Thymus (tissue), 11 donors: ENCODE data around the gene ATP6V0E2. TPM values are rescaled to one million over a fixed set of nuclear protein-coding genes. Genes with fewer than 3 reads are reported as not detected.
A peak's percentile ranks its signal among the peaks of the same experiment; 100 is the strongest.

ENCODE experiments used
- DNase-seq, 9 donors: peaks; one replicate each; pipeline ENCODE4 v3.0.0-alpha.2; 2013; ENCODE audit warnings: low spot score in 9 of 9, low read depth in 6 of 9, missing footprints in 1 of 9
- H3K27ac ChIP-seq, 2 donors: one replicate each; pipeline ENCODE4 v1.5.1; 2013; ENCODE audit warnings: control low read depth in 1 of 2, low read depth in 1 of 2, low read length in 1 of 2, mild to moderate bottlenecking in 1 of 2, moderate library complexity in 1 of 2
- H3K27me3 ChIP-seq, 2 donors: one replicate each; pipeline ENCODE4 v1.5.1; 2013; ENCODE audit warnings: low read length in 1 of 2; ENCODE audit not compliant: control insufficient read depth in 2 of 2, insufficient read depth in 1 of 2
- H3K36me3 ChIP-seq, 2 donors: one replicate each; pipeline ENCODE4 v1.5.1; 2013; ENCODE audit warnings: low read length in 1 of 2, mild to moderate bottlenecking in 1 of 2, moderate library complexity in 1 of 2; ENCODE audit not compliant: control insufficient read depth in 2 of 2, insufficient read depth in 2 of 2
- H3K4me1 ChIP-seq, 2 donors: one replicate each; pipeline ENCODE4 v1.5.1; 2013; ENCODE audit warnings: low read length in 2 of 2; ENCODE audit not compliant: control insufficient read depth in 2 of 2, insufficient read depth in 2 of 2
- H3K4me3 ChIP-seq, 2 donors: one replicate each; pipeline ENCODE4 v1.5.1; 2013; ENCODE audit warnings: low read length in 2 of 2, control low read depth in 1 of 2, mild to moderate bottlenecking in 1 of 2
- H3K9me3 ChIP-seq, 2 donors: one replicate each; pipeline ENCODE4 v1.5.1; 2013; ENCODE audit warnings: low read length in 1 of 2, mild to moderate bottlenecking in 1 of 2; ENCODE audit not compliant: control insufficient read depth in 2 of 2, insufficient read depth in 1 of 2
- WGBS: extraction: QIAGEN DNeasy Blood & Tissue Kit; methylation state at CpG from one replicate; pipeline ENCODE4 v1.1.7; 2013; 5-methylcytosine and 5-hydroxymethylcytosine counted together
- polyA plus RNA-seq: library from polyadenylated mRNA; stranded (reverse); fragments of 200-250 nt; gene quantifications from one replicate; pipeline ENCODE4 v1.2.3, GENCODE V29; 2013
- total RNA-seq: library from RNA; stranded (reverse); fragments of 120-200 nt; gene quantifications from one replicate; pipeline ENCODE4 v1.2.4, GENCODE V29; 2013
- donor health status: healthy.

ATP6V0E2 gene
- total and polyA plus RNA-seq, 2 donors, result 30.5 to 38.9 TPM

- no peak for DNase-seq
- H3K27me3 ChIP-seq, result peaks cover 0 to 2% of the 10 kb centered on the region in 2 donors
- WGBS, result 97% methylated on average over 3 of the region's 3 CpGs
- peaks cover 22 to 40% of the 10 kb centered on the region in 2 donors for H3K36me3 ChIP-seq
- no peak overlapping the region for H3K4me3 ChIP-seq
- no peaks in the 10 kb centered on the region for H3K9me3 ChIP-seq
- H3K4me1 ChIP-seq, result peaks cover 18 to 20% of the 10 kb centered on the region in 2 donors
- H3K27ac ChIP-seq, result no peak overlapping the region
Observed at GRCh38 chr7:149846436-149847046, 27.2 kb upstream of the ATP6V0E2 start.

DNA sequence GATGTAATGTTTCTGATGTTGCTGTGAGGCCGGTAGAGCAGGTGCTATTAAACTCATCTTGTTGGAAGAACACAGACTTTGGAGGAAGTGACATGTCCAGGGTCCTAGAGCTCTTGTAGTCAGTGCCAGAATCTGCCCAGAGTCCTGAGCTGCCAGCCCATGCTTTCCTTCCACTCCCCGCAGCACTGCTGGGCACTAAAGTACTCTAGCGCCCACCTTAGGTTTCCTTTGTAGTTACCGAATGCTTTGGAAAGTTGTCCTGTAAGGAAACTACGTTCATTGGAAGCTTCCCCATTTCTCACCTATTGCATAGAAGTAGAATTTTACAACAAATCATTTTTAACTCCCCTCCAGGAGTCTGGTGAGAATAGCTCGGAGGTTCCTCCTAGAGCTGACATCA is 24.6 kb upstream of the ATP6V0E2 start:
- Histone ChIP-seq H3K4me3 (no peak overlapping the region), H3K27ac (no peak overlapping the region), H3K36me3 (peaks cover 29 to 48% of the 10 kb centered on the region in 2 donors), H3K9me3 (no peaks in the 10 kb centered on the region), H3K27me3 (peaks cover 0 to 2% of the 10 kb centered on the region in 2 donors), H3K4me1 (peaks cover 18 to 24% of the 10 kb centered on the region in 2 donors)
- 85% methylated on average over 6 of the region's 6 CpGs for WGBS
- no peak for DNase-seq

GRCh38 chr7:149850007-149850594 is 23.7 kb upstream of the ATP6V0E2 start:
- DNase-seq, result peak in 1 of 9 donors; percentile 39
- H3K36me3 ChIP-seq, result peaks cover 21 to 40% of the 10 kb centered on the region in 2 donors

GRCh38 chr7:149850716-149851115 is 23.1 kb upstream of the ATP6V0E2 start:
- Histone ChIP-seq H3K36me3 (peaks cover 19 to 40% of the 10 kb centered on the region in 2 donors), H3K4me1 (peaks cover 30 to 40% of the 10 kb centered on the region in 2 donors), H3K27me3 (peaks cover 0 to 2% of the 10 kb centered on the region in 2 donors), H3K27ac (no peak overlapping the region), H3K9me3 (no peaks in the 10 kb centered on the region), H3K4me3 (no peak overlapping the region)
- DNase-seq, result no peak
- 81% methylated on average over 4 of the region's 4 CpGs for WGBS

More at GRCh38 chr7:149850007-149850594, 23.7 kb upstream of the ATP6V0E2 start:
- H3K9me3 ChIP-seq, result no peaks in the 10 kb centered on the region
- peaks cover 24 to 34% of the 10 kb centered on the region in 2 donors for H3K4me1 ChIP-seq
- WGBS, result 43% methylated on average over 16 of the region's 16 CpGs
- H3K27ac ChIP-seq, result no peak overlapping the region
- H3K4me3 ChIP-seq, result no peak overlapping the region
- peaks cover 0 to 2% of the 10 kb centered on the region in 2 donors for H3K27me3 ChIP-seq

DNA sequence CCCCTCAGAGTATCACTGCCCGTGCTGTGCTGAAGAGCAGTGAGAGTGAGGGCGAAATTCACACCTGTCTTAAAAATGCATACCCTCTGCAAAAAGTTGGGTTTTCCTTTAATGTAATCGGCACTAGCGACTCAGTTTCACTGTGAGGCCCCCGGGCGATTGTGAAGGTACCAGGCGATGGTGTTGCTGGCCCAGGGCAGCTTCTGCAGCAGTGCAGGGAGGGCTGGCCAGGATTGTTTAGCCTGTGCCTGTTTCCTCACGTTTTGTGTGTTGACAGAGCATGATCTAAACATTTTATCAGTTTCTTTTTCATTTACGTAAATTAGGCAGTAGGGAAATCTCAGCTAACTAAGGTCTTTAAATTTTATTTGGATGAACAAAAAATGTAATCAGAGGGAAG is 22.3 kb upstream of the ATP6V0E2 start:
- Histone ChIP-seq H3K36me3 (peaks cover 12 to 36% of the 10 kb centered on the region in 2 donors), H3K4me1 (peaks cover 37 to 47% of the 10 kb centered on the region in 2 donors), H3K4me3 (no peak overlapping the region), H3K27me3 (peaks cover 0 to 2% of the 10 kb centered on the region in 2 donors), H3K9me3 (no peaks in the 10 kb centered on the region), H3K27ac (no peak overlapping the region)
- DNase-seq, result no peak
- WGBS, result 97% methylated on average over 9 of the region's 9 CpGs

DNA sequence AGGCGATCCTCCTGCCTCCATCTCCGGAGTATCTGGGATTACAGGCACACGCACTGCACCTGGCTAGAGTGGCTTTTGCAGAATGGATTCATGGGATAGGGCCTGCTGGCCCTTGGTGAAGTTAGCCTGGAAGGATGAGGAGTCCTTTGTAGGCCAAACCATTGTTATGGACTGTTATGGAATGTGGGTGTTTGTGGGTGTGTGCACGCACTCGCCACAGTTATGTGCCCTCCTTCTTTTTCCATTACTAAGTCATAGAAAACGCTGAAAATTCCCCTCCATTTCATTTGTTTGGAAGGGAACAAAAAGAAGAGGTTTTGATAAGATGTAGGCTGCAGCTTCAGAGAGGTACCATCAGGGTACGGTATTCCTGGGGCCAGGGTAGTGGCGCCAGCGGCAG is 20.6 kb upstream of the ATP6V0E2 start:
- H3K9me3 ChIP-seq, result no peaks in the 10 kb centered on the region
- H3K36me3 ChIP-seq, result peaks cover 7 to 27% of the 10 kb centered on the region in 2 donors
- no peak for DNase-seq
- H3K4me3 ChIP-seq, result no peak overlapping the region
- peaks cover 45 to 61% of the 10 kb centered on the region in 2 donors for H3K4me1 ChIP-seq
- H3K27ac ChIP-seq, result no peak overlapping the region
- 99% methylated on average over 9 of the region's 9 CpGs for WGBS
- H3K27me3 ChIP-seq, result peaks cover 0 to 2% of the 10 kb centered on the region in 2 donors

DNA sequence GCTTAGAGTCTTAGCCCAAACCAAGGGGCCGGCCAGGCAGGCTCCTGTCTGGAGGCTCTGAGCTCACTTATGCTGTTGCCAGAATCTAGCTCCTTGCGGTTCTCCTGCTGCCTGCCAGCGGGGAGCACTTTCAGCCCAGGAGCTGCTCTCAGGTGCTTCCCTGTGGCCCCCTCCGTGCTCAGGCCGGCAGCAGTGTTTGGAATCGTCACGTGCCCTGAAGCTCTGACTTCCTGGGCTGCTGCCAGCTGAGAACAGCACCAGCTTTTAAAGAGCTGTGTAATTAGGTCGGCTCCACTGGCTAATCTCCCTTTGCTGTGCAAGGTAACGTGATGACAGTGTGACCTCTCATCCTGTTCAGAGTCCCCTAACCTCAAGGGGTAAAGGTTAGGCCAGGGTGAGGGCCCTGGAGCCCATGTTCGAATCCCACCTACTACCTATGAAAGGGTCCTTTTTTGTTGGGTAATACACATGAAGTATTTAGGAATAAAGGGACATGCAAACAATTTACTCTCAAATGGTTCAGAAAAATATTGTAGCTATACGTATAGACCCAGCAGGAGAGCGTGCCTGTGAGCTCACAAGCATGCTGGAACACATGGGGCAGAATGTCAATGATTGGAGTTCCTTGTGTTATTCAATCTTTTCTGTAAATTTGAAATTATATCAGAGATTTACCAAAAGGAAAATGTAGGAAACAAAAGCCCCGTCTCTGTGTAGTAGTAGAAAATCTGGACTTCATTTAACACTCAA is 19.0 kb upstream of the ATP6V0E2 start:
- 70% methylated on average over 13 of the region's 13 CpGs for WGBS
- DNase-seq, result peak in 1 of 9 donors; percentile 68
- Histone ChIP-seq H3K27me3 (no peaks in the 10 kb centered on the region), H3K36me3 (peaks cover 7 to 23% of the 10 kb centered on the region in 2 donors), H3K9me3 (no peaks in the 10 kb centered on the region), H3K4me1 (peaks cover 42 to 65% of the 10 kb centered on the region in 2 donors), H3K4me3 (no peak overlapping the region), H3K27ac (peak overlapping the region in 1 of 2 donors; percentile 28)

- H3K36me3 ChIP-seq, result peaks cover 8 to 24% of the 10 kb centered on the region in 2 donors
- WGBS, result 95% methylated on average over 16 of the region's 16 CpGs
Observed at GRCh38 chr7:149855361-149856305, 18.1 kb upstream of the ATP6V0E2 start.

More at GRCh38 chr7:149855361-149856305, 18.1 kb upstream of the ATP6V0E2 start:
- DNase-seq, result no peak
- Histone ChIP-seq H3K4me3 (no peak overlapping the region), H3K9me3 (no peaks in the 10 kb centered on the region), H3K27me3 (no peaks in the 10 kb centered on the region), H3K27ac (peak overlapping the region in 1 of 2 donors; percentile 8), H3K4me1 (peaks cover 43 to 65% of the 10 kb centered on the region in 2 donors)
